ENCODE data around the gene DCST2. TPM values are rescaled to one million over a fixed set of nuclear protein-coding genes. Genes with fewer than 3 reads are reported as not detected.
"Not testable (repeated sequence)": the region's sequence is repeated elsewhere in the genome, so short reads cannot be mapped to it uniquely, and the experiment has no call there.

The DCST2 gene
- total and polyA plus RNA-seq, 4 donors, result 0.31 to 1.7 (median 1.2) TPM

- Histone ChIP-seq H3K36me3 (ENCODE audit: control insufficient read depth in 4 of 4, insufficient read depth in 4 of 4, low read length in 4 of 4) (peaks cover 0 to 5% (median 4%) of the 10 kb centered on the region in 4 donors), H3K4me3 (no peak overlapping the region), H3K27me3 (ENCODE audit: control insufficient read depth in 3 of 3, insufficient read depth in 3 of 3, low read length in 2 of 3) (no peaks in the 10 kb centered on the region), H3K27ac (ENCODE audit: low read depth in 1 of 2, low read length in 1 of 2) (no peak overlapping the region), H3K9ac (ENCODE audit: insufficient read depth in 1 of 2, low read length in 2 of 2) (no peak overlapping the region), H3K9me3 (ENCODE audit: control insufficient read depth in 4 of 4, insufficient read depth in 3 of 4, low read length in 3 of 4) (no peaks in the 10 kb centered on the region), H3K4me1 (ENCODE audit: control insufficient read depth in 5 of 5, insufficient read depth in 5 of 5, low read length in 5 of 5) (peaks cover 0 to 14% (median 6%) of the 10 kb centered on the region in 5 donors)
- TF ChIP-seq CTCF (IDR thresholded peaks at IDR 0.05; ENCODE audit: control extremely low read depth, extremely low read depth), result no peak
- DNase-seq, result no peak
- no peak for ATAC-seq (ENCODE audit: insufficient read depth, low FRiP score)
- WGBS, 2 donors, result 69 to 71% methylated on average over 6 of the region's 6 CpGs
Observed at GRCh38 chr1:154982341-154982740, 51.2 kb downstream of the DCST2 start.

GRCh38 chr1:154978360-154978759, 55.2 kb downstream of the DCST2 start:
- H3K9me3 ChIP-seq (ENCODE audit: control insufficient read depth in 4 of 4, insufficient read depth in 3 of 4, low read length in 3 of 4), result no peaks in the 10 kb centered on the region
- 96% methylated on average over 3 of the region's 3 CpGs for WGBS, 2 donors
- peaks cover 0 to 20% (median 5%) of the 10 kb centered on the region in 5 donors for H3K4me1 ChIP-seq (ENCODE audit: control insufficient read depth in 5 of 5, insufficient read depth in 5 of 5, low read length in 5 of 5)
- no peak overlapping the region for H3K27ac ChIP-seq (ENCODE audit: low read depth in 1 of 2, low read length in 1 of 2)
- no peaks in the 10 kb centered on the region for H3K27me3 ChIP-seq (ENCODE audit: control insufficient read depth in 3 of 3, insufficient read depth in 3 of 3, low read length in 2 of 3)
- ATAC-seq (ENCODE audit: insufficient read depth, low FRiP score), result no peak
- no peak for DNase-seq
- no peak overlapping the region for H3K9ac ChIP-seq (ENCODE audit: insufficient read depth in 1 of 2, low read length in 2 of 2)
- no peak for TF ChIP-seq CTCF (IDR thresholded peaks at IDR 0.05; ENCODE audit: control extremely low read depth, extremely low read depth)
- no peak overlapping the region for H3K4me3 ChIP-seq
- H3K36me3 ChIP-seq (ENCODE audit: control insufficient read depth in 4 of 4, insufficient read depth in 4 of 4, low read length in 4 of 4), result peaks cover 0 to 5% (median 2%) of the 10 kb centered on the region in 4 donors

GRCh38 chr1:154977762-154978161, 55.8 kb downstream of the DCST2 start:
- H3K27ac ChIP-seq (ENCODE audit: low read depth in 1 of 2, low read length in 1 of 2); ATAC-seq (ENCODE audit: insufficient read depth, low FRiP score): not testable (repeated sequence)
- 50 to 65% methylated on average over 3 of the region's 3 CpGs for WGBS, 2 donors

GRCh38 chr1:154975409-154976059, 58.0 kb downstream of the DCST2 start:
- H3K27ac ChIP-seq (ENCODE audit: low read depth in 1 of 2, low read length in 1 of 2), result peak overlapping the region; percentile 90 to 92
- WGBS, 2 donors, result 0% methylated on average over 24 of the region's 24 CpGs
- no peaks in the 10 kb centered on the region for H3K27me3 ChIP-seq (ENCODE audit: control insufficient read depth in 3 of 3, insufficient read depth in 3 of 3, low read length in 2 of 3)
- peak overlapping the region; percentile 68 to 99 for H3K9ac ChIP-seq (ENCODE audit: insufficient read depth in 1 of 2, low read length in 2 of 2)
- peak; percentile 68 to 81 (median 80) for DNase-seq
- no peaks in the 10 kb centered on the region for H3K9me3 ChIP-seq (ENCODE audit: control insufficient read depth in 4 of 4, insufficient read depth in 3 of 4, low read length in 3 of 4)
- H3K36me3 ChIP-seq (ENCODE audit: control insufficient read depth in 4 of 4, insufficient read depth in 4 of 4, low read length in 4 of 4), result peaks cover 0 to 5% (median 2%) of the 10 kb centered on the region in 4 donors
- H3K4me3 ChIP-seq, result peak overlapping the region; percentile 54
- ATAC-seq (ENCODE audit: insufficient read depth, low FRiP score), result no peak
- TF ChIP-seq CTCF (IDR thresholded peaks at IDR 0.05; ENCODE audit: control extremely low read depth, extremely low read depth), result no peak
- peaks cover 6 to 42% (median 18%) of the 10 kb centered on the region in 5 donors for H3K4me1 ChIP-seq (ENCODE audit: control insufficient read depth in 5 of 5, insufficient read depth in 5 of 5, low read length in 5 of 5)

More at GRCh38 chr1:154977762-154978161, 55.8 kb downstream of the DCST2 start:
- H3K4me3 ChIP-seq; H3K36me3 ChIP-seq (ENCODE audit: control insufficient read depth in 4 of 4, insufficient read depth in 4 of 4, low read length in 4 of 4); H3K9ac ChIP-seq (ENCODE audit: insufficient read depth in 1 of 2, low read length in 2 of 2); DNase-seq; H3K27me3 ChIP-seq (ENCODE audit: control insufficient read depth in 3 of 3, insufficient read depth in 3 of 3, low read length in 2 of 3); H3K9me3 ChIP-seq (ENCODE audit: control insufficient read depth in 4 of 4, insufficient read depth in 3 of 4, low read length in 3 of 4): not testable (repeated sequence)
- H3K4me1 ChIP-seq (ENCODE audit: control insufficient read depth in 5 of 5, insufficient read depth in 5 of 5, low read length in 5 of 5), result peaks cover 0 to 26% (median 8%) of the 10 kb centered on the region in 5 donors
